Osteoblast (primary cell): ENCODE data around the gene TOMM40. TPM values are rescaled to one million over a fixed set of nuclear protein-coding genes. Genes with fewer than 3 reads are reported as not detected.

Experiments
- DNase-seq: peaks from one replicate; pipeline ENCODE4 v3.0.0; 2011; ENCODE audit warnings: low spot score, mixed read lengths; ENCODE audit not compliant: insufficient read length; ENCODE audit errors: missing footprints
- H2AFZ ChIP-seq: 2 replicates; pipeline ENCODE4 v1.6.0; 2011; ENCODE audit warnings: mild to moderate bottlenecking, low read length
- H3K27ac ChIP-seq: 2 replicates; pipeline ENCODE4 v1.5.1; 2011; ENCODE audit warnings: mild to moderate bottlenecking, low read depth, low read length, moderate library complexity
- H3K27me3 ChIP-seq: 2 replicates; pipeline ENCODE4 v1.6.0; 2012; ENCODE audit warnings: mild to moderate bottlenecking, control low read depth, inconsistent platforms, low read length, moderate library complexity; ENCODE audit not compliant: insufficient read depth
- H3K36me3 ChIP-seq: 2 replicates; pipeline ENCODE4 v1.5.1; 2011; ENCODE audit warnings: mild to moderate bottlenecking, low read length, control low read depth, moderate library complexity; ENCODE audit not compliant: insufficient read depth
- H3K4me1 ChIP-seq: 2 replicates; pipeline ENCODE4 v1.5.1; 2011; ENCODE audit warnings: mild to moderate bottlenecking, low read length, control low read depth, moderate library complexity; ENCODE audit not compliant: insufficient read depth
- H3K4me2 ChIP-seq: 2 replicates; pipeline ENCODE4 v1.6.0; 2011; ENCODE audit warnings: mild to moderate bottlenecking, low read length; ENCODE audit not compliant: insufficient read depth
- H3K4me3 ChIP-seq: fragments of 200-600 bp; sonication (generic); 3 replicates; pipeline ENCODE4 v1.5.1; 2012; ENCODE audit warnings: mild to moderate bottlenecking, low read length, inconsistent platforms; ENCODE audit not compliant: insufficient read depth
- H3K79me2 ChIP-seq: 2 replicates; pipeline ENCODE4 v1.6.0; 2012; ENCODE audit warnings: mild to moderate bottlenecking, low read length, control low read depth, inconsistent platforms; ENCODE audit not compliant: insufficient read depth
- H3K9me3 ChIP-seq: 2 replicates; pipeline ENCODE4 v1.5.1; 2011; ENCODE audit warnings: low read depth, low read length, control low read depth
- H4K20me1 ChIP-seq: 2 replicates; pipeline ENCODE4 v1.6.0; 2012; ENCODE audit warnings: mild to moderate bottlenecking, low read length, control low read depth; ENCODE audit not compliant: insufficient read depth
- total RNA-seq: library from RNA; depleted of rRNA; stranded (reverse); fragments of >200 nt; gene quantifications from 2 replicates; pipeline ENCODE4 v1.2.3, GENCODE V29; 2012
- TF ChIP-seq, protein P1 (sequence below): IDR thresholded peaks from 2 replicates; pipeline ENCODE4 v1.5.1; 2011; ENCODE audit warnings: mild to moderate bottlenecking, low read depth, low read length, moderate library complexity; ENCODE audit errors: extremely low read depth

TOMM40 gene
- total RNA-seq, 1 donor, result 31.8 TPM

DNA sequence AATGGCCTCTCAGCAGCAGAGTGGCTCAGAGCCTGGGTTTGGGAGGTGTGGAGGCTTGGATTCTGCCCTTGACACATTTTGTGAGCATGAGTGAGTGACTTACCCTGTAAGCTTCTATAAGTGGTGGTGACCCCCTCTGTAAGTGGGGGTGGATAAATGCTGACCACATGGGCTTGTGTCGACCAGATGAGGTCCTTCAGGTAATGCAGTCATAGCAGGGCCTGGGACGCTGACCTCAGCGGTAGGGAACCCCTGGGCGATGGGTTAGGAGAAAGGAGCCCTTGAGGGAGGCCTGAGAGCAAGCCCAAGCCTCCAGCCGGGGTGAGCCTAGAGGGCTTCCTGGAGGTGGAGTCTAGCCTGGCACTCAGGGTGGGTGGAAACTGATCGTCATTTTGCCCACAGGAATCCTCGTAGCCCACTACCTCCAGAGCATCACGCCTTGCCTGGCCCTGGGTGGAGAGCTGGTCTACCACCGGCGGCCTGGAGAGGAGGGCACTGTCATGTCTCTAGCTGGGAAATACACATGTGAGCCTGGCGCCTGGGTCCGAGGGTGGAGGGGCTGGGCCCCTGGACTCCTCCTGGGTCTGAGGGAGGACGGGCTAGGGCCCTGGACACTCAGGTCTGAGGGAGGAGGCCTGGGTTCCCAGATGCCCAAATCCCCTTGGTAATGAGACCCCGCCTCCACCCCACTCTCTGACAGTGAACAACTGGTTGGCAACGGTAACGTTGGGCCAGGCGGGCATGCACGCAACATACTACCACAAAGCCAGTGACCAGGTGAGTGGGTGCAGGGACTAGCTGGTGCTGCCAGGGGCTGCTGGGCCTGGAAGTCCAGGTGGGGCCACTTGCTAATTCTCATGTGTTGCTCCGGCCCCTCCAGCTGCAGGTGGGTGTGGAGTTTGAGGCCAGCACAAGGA, 9.5 kb downstream of the TOMM40 start:
- H3K4me3 ChIP-seq, result no peak overlapping the region
- no peak overlapping the region for H2AFZ ChIP-seq
- H3K27me3 ChIP-seq, result peaks cover 5% of the 10 kb centered on the region
- no peak overlapping the region for H3K27ac ChIP-seq
- H3K36me3 ChIP-seq, result peaks cover 47% of the 10 kb centered on the region
- TF ChIP-seq, protein P1, sequence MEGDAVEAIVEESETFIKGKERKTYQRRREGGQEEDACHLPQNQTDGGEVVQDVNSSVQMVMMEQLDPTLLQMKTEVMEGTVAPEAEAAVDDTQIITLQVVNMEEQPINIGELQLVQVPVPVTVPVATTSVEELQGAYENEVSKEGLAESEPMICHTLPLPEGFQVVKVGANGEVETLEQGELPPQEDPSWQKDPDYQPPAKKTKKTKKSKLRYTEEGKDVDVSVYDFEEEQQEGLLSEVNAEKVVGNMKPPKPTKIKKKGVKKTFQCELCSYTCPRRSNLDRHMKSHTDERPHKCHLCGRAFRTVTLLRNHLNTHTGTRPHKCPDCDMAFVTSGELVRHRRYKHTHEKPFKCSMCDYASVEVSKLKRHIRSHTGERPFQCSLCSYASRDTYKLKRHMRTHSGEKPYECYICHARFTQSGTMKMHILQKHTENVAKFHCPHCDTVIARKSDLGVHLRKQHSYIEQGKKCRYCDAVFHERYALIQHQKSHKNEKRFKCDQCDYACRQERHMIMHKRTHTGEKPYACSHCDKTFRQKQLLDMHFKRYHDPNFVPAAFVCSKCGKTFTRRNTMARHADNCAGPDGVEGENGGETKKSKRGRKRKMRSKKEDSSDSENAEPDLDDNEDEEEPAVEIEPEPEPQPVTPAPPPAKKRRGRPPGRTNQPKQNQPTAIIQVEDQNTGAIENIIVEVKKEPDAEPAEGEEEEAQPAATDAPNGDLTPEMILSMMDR, result no peak
- H3K79me2 ChIP-seq, result peaks cover 16% of the 10 kb centered on the region
- peak; percentile 15 for DNase-seq
- H3K4me2 ChIP-seq, result no peak overlapping the region
- H3K9me3 ChIP-seq, result no peaks in the 10 kb centered on the region
- H3K4me1 ChIP-seq, result peaks cover 4% of the 10 kb centered on the region
- H4K20me1 ChIP-seq, result peaks cover 5% of the 10 kb centered on the region

DNA sequence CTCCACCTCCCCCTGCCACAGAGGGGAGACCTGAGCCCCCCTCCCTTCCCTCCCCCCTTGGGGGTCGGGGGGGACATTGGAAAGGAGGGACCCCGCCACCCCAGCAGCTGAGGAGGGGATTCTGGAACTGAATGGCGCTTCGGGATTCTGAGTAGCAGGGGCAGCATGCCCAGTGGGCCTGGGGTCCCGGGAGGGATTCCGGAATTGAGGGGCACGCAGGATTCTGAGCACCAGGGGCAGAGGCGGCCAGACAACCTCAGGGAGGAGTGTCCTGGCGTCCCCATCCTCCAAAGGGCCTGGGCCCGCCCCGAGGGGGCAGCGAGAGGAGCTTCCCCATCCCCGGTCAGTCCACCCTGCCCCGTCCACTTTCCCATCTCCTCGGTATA, 12.2 kb downstream of the TOMM40 start:
- peaks cover 4% of the 10 kb centered on the region for H3K4me1 ChIP-seq
- DNase-seq, result no peak
- no peak overlapping the region for H2AFZ ChIP-seq
- peaks cover 14% of the 10 kb centered on the region for H3K27me3 ChIP-seq
- no peak overlapping the region for H3K4me3 ChIP-seq
- H3K27ac ChIP-seq, result no peak overlapping the region
- TF ChIP-seq, protein P1, result no peak
- peaks cover 25% of the 10 kb centered on the region for H3K36me3 ChIP-seq
- no peaks in the 10 kb centered on the region for H3K9me3 ChIP-seq
- no peaks in the 10 kb centered on the region for H3K79me2 ChIP-seq
- peaks cover 5% of the 10 kb centered on the region for H4K20me1 ChIP-seq
- H3K4me2 ChIP-seq, result no peak overlapping the region

DNA sequence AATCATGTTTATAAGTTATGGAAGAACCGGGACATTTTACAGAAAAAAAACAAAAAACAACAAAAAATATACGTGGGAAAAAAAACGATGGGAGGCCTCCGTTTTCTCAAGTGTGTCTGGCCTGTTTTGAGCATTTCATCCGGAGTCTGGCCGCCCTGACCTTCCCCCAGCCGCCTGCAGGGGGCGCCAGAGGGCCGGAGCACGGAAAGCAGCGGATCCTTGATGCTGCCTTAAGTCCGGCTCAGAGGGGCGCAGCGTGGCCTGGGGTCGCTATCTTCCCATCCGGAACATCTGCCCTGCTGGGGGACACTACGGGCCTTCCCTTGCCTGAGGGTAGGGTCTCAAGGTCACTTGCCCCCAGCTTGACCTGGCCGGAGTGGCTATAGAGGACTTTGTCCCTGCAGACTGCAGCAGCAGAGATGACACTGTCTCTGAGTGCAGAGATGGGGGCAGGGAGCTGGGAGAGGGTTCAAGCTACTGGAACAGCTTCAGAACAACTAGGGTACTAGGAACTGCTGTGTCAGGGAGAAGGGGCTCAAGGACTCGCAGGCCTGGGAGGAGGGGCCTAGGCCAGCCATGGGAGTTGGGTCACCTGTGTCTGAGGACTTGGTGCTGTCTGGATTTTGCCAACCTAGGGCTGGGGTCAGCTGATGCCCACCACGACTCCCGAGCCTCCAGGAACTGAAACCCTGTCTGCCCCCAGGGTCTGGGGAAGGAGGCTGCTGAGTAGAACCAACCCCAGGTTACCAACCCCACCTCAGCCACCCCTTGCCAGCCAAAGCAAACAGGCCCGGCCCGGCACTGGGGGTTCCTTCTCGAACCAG, 12.8 kb downstream of the TOMM40 start:
- H3K36me3 ChIP-seq, result peaks cover 25% of the 10 kb centered on the region
- peak overlapping the region; percentile 39 for H3K4me2 ChIP-seq
- H2AFZ ChIP-seq, result peak overlapping the region; percentile 15
- no peak overlapping the region for H3K27ac ChIP-seq
- no peaks in the 10 kb centered on the region for H3K79me2 ChIP-seq
- H3K27me3 ChIP-seq, result peaks cover 14% of the 10 kb centered on the region
- peaks cover 5% of the 10 kb centered on the region for H4K20me1 ChIP-seq
- peak; percentile 96 for DNase-seq
- no peak overlapping the region for H3K4me3 ChIP-seq
- TF ChIP-seq, protein P1, result peak; percentile 92
- peaks cover 4% of the 10 kb centered on the region for H3K4me1 ChIP-seq
- no peaks in the 10 kb centered on the region for H3K9me3 ChIP-seq
